Heart right ventricle (tissue), 16 donors: ENCODE measurements around the gene CS. TPM values are rescaled to one million over a fixed set of nuclear protein-coding genes. Genes with fewer than 3 reads are reported as not detected.
A peak's percentile ranks its signal among the peaks of the same experiment; 100 is the strongest.

Experiments used
- ATAC-seq, 8 donors: fragments of 200-7000 bp; cut with Tn5 transposase; one replicate each; pipeline ENCODE4 v1.9.1; 2020; ENCODE audit warnings: mild to moderate bottlenecking in 8 of 8, moderate library complexity in 8 of 8, moderate number of reproducible peaks in 1 of 8
- DNase-seq, 2 donors: peaks; one replicate each; pipeline ENCODE4 v3.0.0-alpha.2; 2020
- H3K27ac ChIP-seq, 10 donors: fragments of 200-600 bp; sonication (generic) in 2 of 10; one replicate each; pipeline versions ENCODE4 v1.5.0 to v1.8.0; 2020 to 2022; ENCODE audit warnings: mild to moderate bottlenecking in 3 of 10
- H3K27me3 ChIP-seq, 7 donors: fragments of 200-600 bp; one replicate each; pipeline ENCODE4 v1.8.0; 2021 to 2022; ENCODE audit warnings: mild to moderate bottlenecking in 2 of 7
- H3K36me3 ChIP-seq, 9 donors: fragments of 200-600 bp; sonication (generic) in 1 of 9; one replicate each; pipeline versions ENCODE4 v1.5.0 to v1.8.0; 2020 to 2022; ENCODE audit warnings: mild to moderate bottlenecking in 2 of 9
- H3K4me1 ChIP-seq, 9 donors: fragments of 200-600 bp; sonication (generic) in 1 of 9; one replicate each; pipeline versions ENCODE4 v1.5.0 to v1.8.0; 2020 to 2022; ENCODE audit warnings: mild to moderate bottlenecking in 4 of 9
- H3K4me3 ChIP-seq, 10 donors: fragments of 200-600 bp; sonication (generic) in 2 of 10; one replicate each; pipeline versions ENCODE4 v1.5.0 to v1.8.0; 2020 to 2022; ENCODE audit warnings: mild to moderate bottlenecking in 7 of 10, moderate library complexity in 2 of 10
- H3K9me3 ChIP-seq, 11 donors: fragments of 200-600 bp in 10 of 11; sonication (generic) in 2 of 11; one replicate each; pipeline versions ENCODE4 v1.5.0 to v1.8.0; 2013 to 2022; ENCODE audit warnings: mild to moderate bottlenecking in 2 of 11, control low read depth in 1 of 11, moderate library complexity in 1 of 11
- whole genome bisulfite sequencing, 2 donors: extraction: QIAGEN DNeasy Blood & Tissue Kit; methylation state at CpG; one replicate each; pipeline ENCODE4 v1.1.7; 2013; ENCODE audit warnings: inconsistent platforms in 1 of 2; 5-methylcytosine and 5-hydroxymethylcytosine counted together
- intact Hi-C, 10 donors: fragments of 100-400 bp; cut with DNase I; formaldehyde crosslinking; loops; one replicate each; pipeline versions ENCODE4 v1.11.1 to v1.14.2; 2022
- polyA plus RNA-seq, 2 donors: library from polyadenylated mRNA; stranded (reverse); fragments of 200-250 nt; gene quantifications; one replicate each; pipeline ENCODE4 v1.2.3, GENCODE V29; 2013
- total RNA-seq, 10 donors: library from RNA; stranded (reverse); fragmentation: NEBNext Ultra II Directional in 3 of 10; extraction: Animal tissue kit (Norgen Biotek cat#: 25700) in 3 of 10; gene quantifications; one replicate each; pipeline versions ENCODE4 v1.2.1 to v1.2.4, GENCODE V29; 2021 to 2023
- TF ChIP-seq, protein P1 (sequence below), 9 donors: fragments of 200-600 bp; sonication (generic) in 2 of 9; IDR thresholded peaks; one replicate each; pipeline versions ENCODE4 v1.5.0 to v1.8.0; 2021 to 2022; ENCODE audit warnings: antibody characterized with exemption in 9 of 9, mild to moderate bottlenecking in 5 of 9, moderate library complexity in 1 of 9
- donor health status: Arrhythmogenic right ventricular cardiomyopathy.
- donor health status: ischemic (EF 13 %, LVEDD 7.1; RV severe dilation, severe dysfunction).
- donor health status: healthy with polysubstance abuse.
- donor health status: DM: no; HTN: yes; CAD: no.
- donor health status: DM: no; HTN: no; CAD: no.
- donor health status: ischemic (EF 25% LVEDD 6.9; RV normal size, moderate dysfunction).
- donor health status: ischemic (EF 25% LVEDD 5.7; RV mildly dilated, moderate dysfunction).
- donor health status: healthy.
- donor health status: DM: yes; HTN: yes; CAD: no.
- donor health status: Ischemic cardiomyopathy.
- donor health status: ischemic (EF 35%, LVEDD 5.7; RV mildly dilated, moderate dysfunction).
- donor health status: nonischemic (EF 11% LVEDD 7.7; RV severe dilation, severe dysfunction).
- donor health status: DM: yes; HTN: yes; CAD: no.
- donor health status: PGD.
- donor health status: ischemic (EF 29% LVEDD 5.4; RV normal size, mild dysfunction).
- donor health status: nonischemic (EF 23%, LVEDD 6.1; RV moderate dilation, normal function).

Gene CS
- total and polyA plus RNA-seq, 12 donors = 154 to 991 (median 859) TPM

DNA sequence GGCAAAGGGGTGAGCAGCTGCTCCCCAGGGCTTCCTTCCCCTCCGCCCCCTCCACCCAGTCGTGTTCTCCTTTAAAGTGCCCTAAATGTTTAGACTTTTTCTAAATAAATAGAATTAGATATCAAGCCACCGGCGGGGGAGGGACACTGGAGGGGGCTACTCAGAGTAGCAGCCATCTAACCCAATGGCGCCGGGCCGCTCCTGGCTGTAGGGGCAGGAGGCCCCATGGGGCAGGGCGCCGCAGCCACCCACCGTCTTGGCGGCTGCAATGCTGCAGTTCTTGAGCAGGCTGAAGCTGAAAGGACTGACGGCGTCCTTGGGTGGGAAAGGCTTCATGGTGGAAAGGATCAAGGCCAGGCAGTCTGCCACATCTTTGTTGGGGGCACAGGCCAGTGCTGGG is 57.1 kb downstream of the CS start:
- H3K4me3 ChIP-seq = no peak overlapping the region
- no peaks in the 10 kb centered on the region for H3K9me3 ChIP-seq
- DNase-seq (no peak), ATAC-seq (no peak)
- TF ChIP-seq, protein P1, sequence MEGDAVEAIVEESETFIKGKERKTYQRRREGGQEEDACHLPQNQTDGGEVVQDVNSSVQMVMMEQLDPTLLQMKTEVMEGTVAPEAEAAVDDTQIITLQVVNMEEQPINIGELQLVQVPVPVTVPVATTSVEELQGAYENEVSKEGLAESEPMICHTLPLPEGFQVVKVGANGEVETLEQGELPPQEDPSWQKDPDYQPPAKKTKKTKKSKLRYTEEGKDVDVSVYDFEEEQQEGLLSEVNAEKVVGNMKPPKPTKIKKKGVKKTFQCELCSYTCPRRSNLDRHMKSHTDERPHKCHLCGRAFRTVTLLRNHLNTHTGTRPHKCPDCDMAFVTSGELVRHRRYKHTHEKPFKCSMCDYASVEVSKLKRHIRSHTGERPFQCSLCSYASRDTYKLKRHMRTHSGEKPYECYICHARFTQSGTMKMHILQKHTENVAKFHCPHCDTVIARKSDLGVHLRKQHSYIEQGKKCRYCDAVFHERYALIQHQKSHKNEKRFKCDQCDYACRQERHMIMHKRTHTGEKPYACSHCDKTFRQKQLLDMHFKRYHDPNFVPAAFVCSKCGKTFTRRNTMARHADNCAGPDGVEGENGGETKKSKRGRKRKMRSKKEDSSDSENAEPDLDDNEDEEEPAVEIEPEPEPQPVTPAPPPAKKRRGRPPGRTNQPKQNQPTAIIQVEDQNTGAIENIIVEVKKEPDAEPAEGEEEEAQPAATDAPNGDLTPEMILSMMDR (IDR thresholded peaks at IDR 0.05) = no peak
- H3K27me3 ChIP-seq = no peaks in the 10 kb centered on the region
- peaks cover 0 to 15% (median 9%) of the 10 kb centered on the region in 9 donors for H3K4me1 ChIP-seq
- 90 to 94% methylated on average over 13 of the region's 13 CpGs for WGBS, 2 donors
- H3K36me3 ChIP-seq = peaks cover 0 to 98% (median 75%) of the 10 kb centered on the region in 9 donors
- intact Hi-C loops = no loop called here
- H3K27ac ChIP-seq = no peak overlapping the region

DNA sequence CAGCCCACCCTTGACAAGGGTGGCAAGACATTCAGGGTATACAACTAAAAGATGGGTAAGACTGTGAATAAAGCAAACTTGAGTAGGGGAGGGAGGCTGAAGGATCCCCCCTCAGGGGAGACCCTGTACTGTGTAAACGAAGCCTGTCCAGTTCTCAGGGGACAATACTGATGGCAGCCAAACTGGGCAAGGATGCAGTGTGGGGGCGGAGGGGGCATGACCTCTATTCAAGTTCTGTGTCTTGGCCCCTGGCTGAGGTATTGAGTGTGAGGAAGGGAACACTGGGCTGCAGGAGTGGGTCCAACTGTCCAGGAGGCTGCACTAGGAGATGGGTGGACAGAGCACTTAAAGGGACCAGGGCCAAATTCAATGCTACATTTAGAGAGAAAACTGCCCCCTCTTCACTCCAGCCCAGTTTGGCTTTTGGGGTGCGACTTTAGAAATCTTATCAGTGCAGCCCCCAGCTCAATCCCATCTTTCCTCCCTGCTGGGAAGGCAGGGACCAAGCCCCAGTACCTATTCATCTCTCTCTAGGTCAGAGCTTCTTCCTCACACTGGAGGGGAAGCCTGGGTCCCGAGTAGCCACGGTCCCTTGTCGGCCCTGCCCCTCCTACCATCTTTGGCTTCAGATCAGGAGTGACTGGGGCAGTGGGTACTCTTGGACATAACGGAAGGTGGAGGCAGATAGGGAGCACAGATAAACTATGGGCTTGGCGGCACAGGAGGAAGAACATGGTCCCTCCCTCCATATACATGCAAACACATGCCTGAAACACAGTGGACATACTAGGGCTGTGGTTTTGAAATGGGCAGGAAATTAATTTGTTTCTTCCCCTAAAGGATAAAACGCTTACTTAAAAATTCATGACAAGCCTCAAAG is 58.5 kb downstream of the CS start:
- Histone ChIP-seq H3K4me1 (peaks cover 0 to 15% (median 9%) of the 10 kb centered on the region in 9 donors), H3K4me3 (no peak overlapping the region), H3K9me3 (no peaks in the 10 kb centered on the region), H3K27me3 (no peaks in the 10 kb centered on the region), H3K36me3 (peaks cover 0 to 96% (median 62%) of the 10 kb centered on the region in 9 donors), H3K27ac (no peak overlapping the region)
- ATAC-seq (no peak), DNase-seq (no peak)
- WGBS, 2 donors = 75 to 83% methylated on average over 9 of the region's 9 CpGs
- TF ChIP-seq, protein P1 (IDR thresholded peaks at IDR 0.05) = no peak
- intact Hi-C loops = no loop called here

DNA sequence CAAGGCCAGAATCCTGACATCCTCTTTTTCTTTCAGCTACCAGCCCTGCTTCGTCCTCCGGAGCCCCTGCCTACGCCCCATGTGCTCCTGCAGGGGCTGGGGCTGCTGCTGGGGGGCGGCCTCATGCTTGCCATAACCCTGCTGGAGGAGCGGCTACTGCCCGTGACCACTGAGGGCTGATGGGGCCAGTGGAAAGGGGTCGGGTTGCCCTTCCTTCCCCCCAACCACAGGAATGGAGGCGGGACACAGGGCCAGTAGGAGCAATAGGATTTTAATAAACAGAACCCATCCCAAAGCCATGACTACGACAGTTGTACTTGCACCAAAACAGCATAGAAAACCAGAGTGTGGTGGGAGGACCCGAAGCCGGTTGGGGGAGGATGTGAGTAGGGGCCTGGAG is 62.6 kb downstream of the CS start:
- DNase-seq (no peak), ATAC-seq (peak in 1 of 8 donors; percentile 9)
- 82 to 83% methylated on average over 11 of the region's 11 CpGs for WGBS, 2 donors
- Histone ChIP-seq H3K4me1 (no peaks in the 10 kb centered on the region), H3K27me3 (no peaks in the 10 kb centered on the region), H3K36me3 (peaks cover 0 to 64% (median 24%) of the 10 kb centered on the region in 9 donors), H3K9me3 (no peaks in the 10 kb centered on the region), H3K27ac (no peak overlapping the region), H3K4me3 (no peak overlapping the region)
- TF ChIP-seq, protein P1 (IDR thresholded peaks at IDR 0.05) = no peak
- intact Hi-C loops = no loop called here

DNA sequence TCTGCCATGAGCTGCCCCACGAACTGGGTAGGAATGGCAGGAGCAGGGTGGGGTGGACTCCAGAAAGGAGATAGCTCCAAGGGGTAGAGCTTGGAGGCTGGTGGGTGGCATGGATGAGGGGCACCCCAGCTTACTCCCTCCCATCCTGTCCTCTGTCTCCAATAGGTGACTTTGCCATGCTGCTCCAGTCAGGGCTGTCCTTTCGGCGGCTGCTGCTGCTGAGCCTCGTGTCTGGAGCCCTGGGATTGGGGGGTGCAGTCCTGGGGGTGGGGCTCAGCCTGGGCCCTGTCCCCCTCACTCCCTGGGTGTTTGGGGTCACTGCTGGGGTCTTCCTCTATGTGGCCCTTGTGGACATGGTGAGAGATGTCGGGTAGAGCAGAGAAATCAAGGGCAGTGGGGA is 63.1 kb downstream of the CS start:
- 69 to 71% methylated on average over 5 of the region's 5 CpGs for WGBS, 2 donors
- peaks cover 0 to 58% (median 18%) of the 10 kb centered on the region in 9 donors for H3K36me3 ChIP-seq

More for the DNA sequence above, 63.1 kb downstream of the CS start:
- Histone ChIP-seq H3K4me1 (no peaks in the 10 kb centered on the region), H3K9me3 (no peaks in the 10 kb centered on the region), H3K27me3 (no peaks in the 10 kb centered on the region), H3K27ac (no peak overlapping the region), H3K4me3 (no peak overlapping the region)
- DNase-seq (no peak), ATAC-seq (peak in 3 of 8 donors; percentile 5 to 25 (median 7))
- intact Hi-C loops = no loop called here
- TF ChIP-seq, protein P1 (IDR thresholded peaks at IDR 0.05) = no peak
